ENCODE measurements around the gene WDR4. TPM values are rescaled to one million over a fixed set of nuclear protein-coding genes. Genes with fewer than 3 reads are reported as not detected.
A peak's percentile ranks its signal among the peaks of the same experiment; 100 is the strongest.

Gene WDR4
- total and polyA plus RNA-seq, 10 of the 15 experiments (the other 5 are each of a cell fraction or from before 2014, with no cell fraction given): 2.1 to 45.3 (median 18.7) TPM

DNA sequence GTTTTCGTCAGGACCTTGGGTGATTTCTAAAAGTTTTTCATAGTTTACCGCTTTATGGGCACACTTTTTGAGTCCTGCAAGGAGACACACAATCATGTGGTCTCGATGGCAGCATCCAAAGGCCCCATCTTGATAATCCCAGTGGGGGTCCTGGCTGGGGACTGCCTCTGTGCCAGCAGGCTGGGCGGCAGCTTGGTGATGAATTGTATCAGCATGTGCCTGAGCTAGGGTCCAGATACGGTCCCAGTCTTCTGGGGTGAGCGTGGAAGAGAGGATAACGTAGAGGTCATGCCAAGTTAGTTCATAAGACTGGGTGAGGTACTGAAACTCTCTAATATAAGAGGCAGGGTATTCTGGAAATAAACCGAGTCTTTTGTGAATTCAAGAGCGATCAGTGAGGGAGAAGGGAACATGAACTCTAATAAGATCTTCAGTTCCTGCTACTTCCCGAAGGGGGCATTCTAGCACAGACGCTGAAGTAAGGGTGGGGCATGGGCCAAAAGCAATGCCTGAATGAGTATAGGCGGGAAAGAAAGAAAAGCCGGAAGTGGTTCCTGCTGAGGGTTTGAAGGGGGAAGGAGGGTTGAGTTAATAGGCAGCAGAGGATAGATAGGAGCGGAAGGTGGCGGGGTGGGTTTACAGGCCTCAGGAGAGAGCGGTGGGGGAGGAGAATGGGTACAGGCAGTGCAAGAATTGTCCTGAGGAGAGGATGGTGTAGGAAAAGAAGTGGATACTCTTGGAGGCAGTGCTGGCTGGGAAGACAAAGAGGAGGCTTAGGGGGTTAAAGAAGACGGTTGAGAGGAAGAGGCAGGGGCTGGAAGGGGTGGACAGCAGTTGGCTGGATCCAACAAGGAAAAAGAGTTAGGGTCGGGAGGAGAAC lies 44.5 kb upstream of the WDR4 start (continued):
- no peak for TF ChIP-seq ZNF24 (IDR thresholded peaks at IDR 0.05)
- TF ChIP-seq ETV6 (conservative IDR thresholded peaks at IDR 0.05 in 1 of 2, IDR thresholded peaks at IDR 0.05 in 1 of 2; ENCODE audit: borderline replicate concordance in 1 of 2, low read depth in 1 of 2): peak in 1 of 2 experiments; percentile 69; a peak in 1 of 4 replicates
- TF ChIP-seq, protein P1, sequence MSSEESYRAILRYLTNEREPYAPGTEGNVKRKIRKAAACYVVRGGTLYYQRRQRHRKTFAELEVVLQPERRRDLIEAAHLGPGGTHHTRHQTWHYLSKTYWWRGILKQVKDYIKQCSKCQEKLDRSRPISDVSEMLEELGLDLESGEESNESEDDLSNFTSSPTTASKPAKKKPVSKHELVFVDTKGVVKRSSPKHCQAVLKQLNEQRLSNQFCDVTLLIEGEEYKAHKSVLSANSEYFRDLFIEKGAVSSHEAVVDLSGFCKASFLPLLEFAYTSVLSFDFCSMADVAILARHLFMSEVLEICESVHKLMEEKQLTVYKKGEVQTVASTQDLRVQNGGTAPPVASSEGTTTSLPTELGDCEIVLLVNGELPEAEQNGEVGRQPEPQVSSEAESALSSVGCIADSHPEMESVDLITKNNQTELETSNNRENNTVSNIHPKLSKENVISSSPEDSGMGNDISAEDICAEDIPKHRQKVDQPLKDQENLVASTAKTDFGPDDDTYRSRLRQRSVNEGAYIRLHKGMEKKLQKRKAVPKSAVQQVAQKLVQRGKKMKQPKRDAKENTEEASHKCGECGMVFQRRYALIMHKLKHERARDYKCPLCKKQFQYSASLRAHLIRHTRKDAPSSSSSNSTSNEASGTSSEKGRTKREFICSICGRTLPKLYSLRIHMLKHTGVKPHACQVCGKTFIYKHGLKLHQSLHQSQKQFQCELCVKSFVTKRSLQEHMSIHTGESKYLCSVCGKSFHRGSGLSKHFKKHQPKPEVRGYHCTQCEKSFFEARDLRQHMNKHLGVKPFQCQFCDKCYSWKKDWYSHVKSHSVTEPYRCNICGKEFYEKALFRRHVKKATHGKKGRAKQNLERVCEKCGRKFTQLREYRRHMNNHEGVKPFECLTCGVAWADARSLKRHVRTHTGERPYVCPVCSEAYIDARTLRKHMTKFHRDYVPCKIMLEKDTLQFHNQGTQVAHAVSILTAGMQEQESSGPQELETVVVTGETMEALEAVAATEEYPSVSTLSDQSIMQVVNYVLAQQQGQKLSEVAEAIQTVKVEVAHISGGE (CRISPR knock-in tag; IDR thresholded peaks at IDR 0.05): no peak
- 0 out of 2 replicates have a peak, but pooled peaks have one; percentile 45 for TF ChIP-seq E2F4 (IDR thresholded peaks at IDR 0.05; ENCODE audit: low read depth, low read length)
- no peak; the same call in 1 of the 2 replicates for TF ChIP-seq MTA3 (IDR thresholded peaks at IDR 0.05; ENCODE audit: borderline replicate concordance, low read length)
- TF ChIP-seq, protein P2, sequence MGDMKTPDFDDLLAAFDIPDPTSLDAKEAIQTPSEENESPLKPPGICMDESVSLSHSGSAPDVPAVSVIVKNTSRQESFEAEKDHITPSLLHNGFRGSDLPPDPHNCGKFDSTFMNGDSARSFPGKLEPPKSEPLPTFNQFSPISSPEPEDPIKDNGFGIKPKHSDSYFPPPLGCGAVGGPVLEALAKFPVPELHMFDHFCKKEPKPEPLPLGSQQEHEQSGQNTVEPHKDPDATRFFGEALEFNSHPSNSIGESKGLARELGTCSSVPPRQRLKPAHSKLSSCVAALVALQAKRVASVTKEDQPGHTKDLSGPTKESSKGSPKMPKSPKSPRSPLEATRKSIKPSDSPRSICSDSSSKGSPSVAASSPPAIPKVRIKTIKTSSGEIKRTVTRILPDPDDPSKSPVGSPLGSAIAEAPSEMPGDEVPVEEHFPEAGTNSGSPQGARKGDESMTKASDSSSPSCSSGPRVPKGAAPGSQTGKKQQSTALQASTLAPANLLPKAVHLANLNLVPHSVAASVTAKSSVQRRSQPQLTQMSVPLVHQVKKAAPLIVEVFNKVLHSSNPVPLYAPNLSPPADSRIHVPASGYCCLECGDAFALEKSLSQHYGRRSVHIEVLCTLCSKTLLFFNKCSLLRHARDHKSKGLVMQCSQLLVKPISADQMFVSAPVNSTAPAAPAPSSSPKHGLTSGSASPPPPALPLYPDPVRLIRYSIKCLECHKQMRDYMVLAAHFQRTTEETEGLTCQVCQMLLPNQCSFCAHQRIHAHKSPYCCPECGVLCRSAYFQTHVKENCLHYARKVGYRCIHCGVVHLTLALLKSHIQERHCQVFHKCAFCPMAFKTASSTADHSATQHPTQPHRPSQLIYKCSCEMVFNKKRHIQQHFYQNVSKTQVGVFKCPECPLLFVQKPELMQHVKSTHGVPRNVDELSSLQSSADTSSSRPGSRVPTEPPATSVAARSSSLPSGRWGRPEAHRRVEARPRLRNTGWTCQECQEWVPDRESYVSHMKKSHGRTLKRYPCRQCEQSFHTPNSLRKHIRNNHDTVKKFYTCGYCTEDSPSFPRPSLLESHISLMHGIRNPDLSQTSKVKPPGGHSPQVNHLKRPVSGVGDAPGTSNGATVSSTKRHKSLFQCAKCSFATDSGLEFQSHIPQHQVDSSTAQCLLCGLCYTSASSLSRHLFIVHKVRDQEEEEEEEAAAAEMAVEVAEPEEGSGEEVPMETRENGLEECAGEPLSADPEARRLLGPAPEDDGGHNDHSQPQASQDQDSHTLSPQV (IDR thresholded peaks at IDR 0.05): no peak
- TF ChIP-seq RELA (IDR thresholded peaks at IDR 0.05; ENCODE audit: borderline replicate concordance, partially characterized antibody): no peak
- no peak for TF ChIP-seq CBX5 (IDR thresholded peaks at IDR 0.05; ENCODE audit: low read depth)
- peak; percentile 62 for TF ChIP-seq EED (IDR thresholded peaks at IDR 0.05; ENCODE audit: low read depth)
- TF ChIP-seq CEBPB (IDR thresholded peaks at IDR 0.05; ENCODE audit: borderline replicate concordance in 1 of 2, low read depth in 2 of 2, low read length in 2 of 2): no peak
- TF ChIP-seq POLR2A (IDR thresholded peaks at IDR 0.05; ENCODE audit: low read depth, low read length): peak; percentile 60
- no peak for TF ChIP-seq SUPT20H (IDR thresholded peaks at IDR 0.05; ENCODE audit: borderline replicate concordance, control insufficient read depth, low read depth, low read length)
- no peak for TF ChIP-seq SIN3A (IDR thresholded peaks at IDR 0.05; ENCODE audit: low read depth, low read length)
- TF ChIP-seq, protein P3, sequence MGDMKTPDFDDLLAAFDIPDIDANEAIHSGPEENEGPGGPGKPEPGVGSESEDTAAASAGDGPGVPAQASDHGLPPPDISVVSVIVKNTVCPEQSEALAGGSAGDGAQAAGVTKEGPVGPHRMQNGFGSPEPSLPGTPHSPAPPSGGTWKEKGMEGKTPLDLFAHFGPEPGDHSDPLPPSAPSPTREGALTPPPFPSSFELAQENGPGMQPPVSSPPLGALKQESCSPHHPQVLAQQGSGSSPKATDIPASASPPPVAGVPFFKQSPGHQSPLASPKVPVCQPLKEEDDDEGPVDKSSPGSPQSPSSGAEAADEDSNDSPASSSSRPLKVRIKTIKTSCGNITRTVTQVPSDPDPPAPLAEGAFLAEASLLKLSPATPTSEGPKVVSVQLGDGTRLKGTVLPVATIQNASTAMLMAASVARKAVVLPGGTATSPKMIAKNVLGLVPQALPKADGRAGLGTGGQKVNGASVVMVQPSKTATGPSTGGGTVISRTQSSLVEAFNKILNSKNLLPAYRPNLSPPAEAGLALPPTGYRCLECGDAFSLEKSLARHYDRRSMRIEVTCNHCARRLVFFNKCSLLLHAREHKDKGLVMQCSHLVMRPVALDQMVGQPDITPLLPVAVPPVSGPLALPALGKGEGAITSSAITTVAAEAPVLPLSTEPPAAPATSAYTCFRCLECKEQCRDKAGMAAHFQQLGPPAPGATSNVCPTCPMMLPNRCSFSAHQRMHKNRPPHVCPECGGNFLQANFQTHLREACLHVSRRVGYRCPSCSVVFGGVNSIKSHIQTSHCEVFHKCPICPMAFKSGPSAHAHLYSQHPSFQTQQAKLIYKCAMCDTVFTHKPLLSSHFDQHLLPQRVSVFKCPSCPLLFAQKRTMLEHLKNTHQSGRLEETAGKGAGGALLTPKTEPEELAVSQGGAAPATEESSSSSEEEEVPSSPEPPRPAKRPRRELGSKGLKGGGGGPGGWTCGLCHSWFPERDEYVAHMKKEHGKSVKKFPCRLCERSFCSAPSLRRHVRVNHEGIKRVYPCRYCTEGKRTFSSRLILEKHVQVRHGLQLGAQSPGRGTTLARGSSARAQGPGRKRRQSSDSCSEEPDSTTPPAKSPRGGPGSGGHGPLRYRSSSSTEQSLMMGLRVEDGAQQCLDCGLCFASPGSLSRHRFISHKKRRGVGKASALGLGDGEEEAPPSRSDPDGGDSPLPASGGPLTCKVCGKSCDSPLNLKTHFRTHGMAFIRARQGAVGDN (IDR thresholded peaks at IDR 0.05): no peak
